Peyer's patch (tissue), 4 donors: ENCODE data around the gene LY6G6C.

Experiments
- CTCF ChIP-seq, 6 experiments: fragments of 450-650 bp in 4 of 6; fragments of 200-600 bp in 2 of 6; sonication (generic) in 1 of 6; IDR thresholded peaks; one replicate each; pipeline ENCODE4 v1.5.1; 2017 to 2019; ENCODE audit warnings: antibody characterized with exemption in 6 of 6, mild to moderate bottlenecking in 3 of 6, moderate library complexity in 1 of 6
- POLR2A ChIP-seq, 2 donors: fragments of 450-650 bp; IDR thresholded peaks; one replicate each; pipeline ENCODE4 v1.5.1; 2017; ENCODE audit warnings: antibody characterized with exemption in 2 of 2, mild to moderate bottlenecking in 2 of 2, moderate library complexity in 2 of 2

GRCh38 chr6:31758281-31758680 lies 36.7 kb upstream of the LY6G6C start:
- TF ChIP-seq CTCF (IDR thresholded peaks at IDR 0.05) = no peak
- no peak for TF ChIP-seq POLR2A (IDR thresholded peaks at IDR 0.05)
